ENCODE data around the gene CHST12.
"Not testable (repeated sequence)": the region's sequence is repeated elsewhere in the genome, so short reads cannot be mapped to it uniquely, and the experiment has no call there.

The CHST12 gene

DNA sequence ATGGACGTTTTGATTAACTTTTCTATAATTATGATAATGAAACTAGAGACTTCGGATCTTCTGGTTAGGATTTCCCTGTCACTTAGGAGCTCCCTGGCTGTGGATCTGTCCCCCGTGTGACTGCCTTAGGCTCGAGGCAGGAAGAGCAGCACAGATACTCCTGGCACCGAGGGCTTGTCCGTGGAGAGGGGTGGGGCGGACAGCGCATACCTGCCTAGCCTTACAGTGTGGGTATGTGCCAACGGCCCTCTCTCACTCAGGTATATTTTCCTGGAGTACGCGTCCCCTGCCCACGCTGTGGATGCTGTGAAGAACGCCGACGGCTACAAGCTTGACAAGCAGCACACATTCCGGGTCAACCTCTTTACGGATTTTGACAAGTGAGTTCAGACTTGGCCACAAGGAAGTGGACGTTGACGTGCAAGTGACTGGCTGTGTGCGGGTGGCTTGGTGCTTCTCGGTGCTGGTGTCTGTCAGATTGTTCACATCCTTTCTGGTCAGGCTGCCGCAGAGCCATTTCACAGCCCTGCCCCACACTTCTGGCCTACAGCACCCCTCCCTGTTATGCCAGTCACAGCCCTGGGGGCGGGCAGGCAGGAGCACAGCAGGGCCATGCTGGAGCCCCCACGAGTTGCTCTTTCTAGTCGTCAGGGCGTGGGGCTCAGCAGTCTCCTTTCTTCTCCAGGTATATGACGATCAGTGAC lies 40.9 kb upstream of the CHST12 start:
- no peak for DNase-seq (ENCODE audit: insufficient read length)
- TF ChIP-seq TAF1 (IDR thresholded peaks at IDR 0.05; ENCODE audit: borderline replicate concordance, low read depth, low read length) (no peak), POLR2A (IDR thresholded peaks at IDR 0.05; ENCODE audit: low read depth, low read length) (no peak), POLR2AphosphoS5 (IDR thresholded peaks at IDR 0.05; ENCODE audit: low read depth, low read length) (no peak)
- FAIRE-seq = no peak

DNA sequence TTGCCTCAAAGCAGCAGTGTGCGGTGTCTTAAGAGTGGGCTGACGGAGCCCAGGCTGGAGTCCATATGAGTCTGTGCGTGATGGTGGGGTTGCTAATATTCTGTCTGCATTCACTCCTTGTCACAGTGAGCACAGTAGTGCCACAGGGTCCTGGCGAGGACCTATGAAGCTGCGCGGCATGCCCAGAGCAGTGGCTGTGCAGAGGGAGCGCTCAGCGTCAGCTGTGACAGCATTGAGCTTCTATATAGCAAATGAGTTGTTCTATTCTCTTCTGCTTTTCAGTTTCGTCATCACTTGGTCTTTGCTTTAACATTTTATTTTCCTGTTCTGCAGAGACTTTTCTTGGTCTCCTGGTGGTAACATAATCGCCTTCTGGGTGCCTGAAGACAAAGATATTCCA lies 34.3 kb upstream of the CHST12 start:
- DNase-seq (ENCODE audit: insufficient read length) (no peak), FAIRE-seq (no peak)
- TF ChIP-seq POLR2AphosphoS5 (IDR thresholded peaks at IDR 0.05; ENCODE audit: low read depth, low read length) (no peak), TAF1 (IDR thresholded peaks at IDR 0.05; ENCODE audit: borderline replicate concordance, low read depth, low read length) (no peak), POLR2A (IDR thresholded peaks at IDR 0.05; ENCODE audit: low read depth, low read length) (no peak)

DNA sequence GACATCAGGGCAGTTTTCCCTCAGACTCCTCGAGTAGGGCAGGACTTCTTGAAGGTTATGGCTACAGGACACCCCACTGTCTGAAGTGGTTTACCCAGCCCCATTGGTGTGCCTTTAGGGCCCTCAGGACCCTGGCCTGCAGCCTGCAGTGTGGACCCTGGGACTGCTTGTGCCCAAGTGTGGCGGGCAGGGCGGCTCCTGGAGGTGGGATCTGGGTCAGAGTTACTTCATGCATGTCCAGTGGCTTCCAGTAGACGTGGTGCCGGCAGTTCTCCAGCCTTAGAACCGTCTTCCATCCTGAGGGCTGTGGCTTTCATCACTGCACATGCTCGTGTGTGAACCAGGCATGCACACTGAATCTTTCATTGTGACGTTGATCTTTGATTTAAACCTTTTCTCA lies 32.1 kb upstream of the CHST12 start:
- no peak for FAIRE-seq
- DNase-seq (ENCODE audit: insufficient read length) = no peak
- TF ChIP-seq TAF1 (IDR thresholded peaks at IDR 0.05; ENCODE audit: borderline replicate concordance, low read depth, low read length) = no peak
- TF ChIP-seq POLR2AphosphoS5 (IDR thresholded peaks at IDR 0.05; ENCODE audit: low read depth, low read length) = no peak
- no peak for TF ChIP-seq POLR2A (IDR thresholded peaks at IDR 0.05; ENCODE audit: low read depth, low read length)

DNA sequence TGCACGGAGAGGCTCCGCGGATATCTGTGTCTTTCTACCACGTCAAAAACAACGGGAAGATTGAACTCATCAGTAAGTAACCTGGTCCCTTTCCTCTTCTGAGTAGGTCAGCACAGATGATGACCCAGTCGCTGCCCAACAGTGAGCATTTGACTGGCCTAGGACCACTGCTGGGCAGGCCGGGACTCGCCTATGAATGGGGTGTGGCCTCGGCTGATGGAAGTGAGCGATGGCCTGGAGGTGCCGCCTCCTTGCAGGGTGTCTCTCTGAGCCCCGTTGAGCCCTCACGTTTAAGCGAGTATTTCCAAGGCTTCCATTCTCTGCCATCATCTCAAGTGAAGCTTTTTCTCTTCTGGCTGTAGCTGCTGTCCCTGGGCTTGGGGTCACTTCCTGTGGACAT lies 30.7 kb upstream of the CHST12 start:
- no peak for TF ChIP-seq POLR2A (IDR thresholded peaks at IDR 0.05; ENCODE audit: low read depth, low read length)
- no peak for TF ChIP-seq TAF1 (IDR thresholded peaks at IDR 0.05; ENCODE audit: borderline replicate concordance, low read depth, low read length)
- TF ChIP-seq POLR2AphosphoS5 (IDR thresholded peaks at IDR 0.05; ENCODE audit: low read depth, low read length) = no peak
- DNase-seq (ENCODE audit: insufficient read length) (no peak), FAIRE-seq (no peak)

DNA sequence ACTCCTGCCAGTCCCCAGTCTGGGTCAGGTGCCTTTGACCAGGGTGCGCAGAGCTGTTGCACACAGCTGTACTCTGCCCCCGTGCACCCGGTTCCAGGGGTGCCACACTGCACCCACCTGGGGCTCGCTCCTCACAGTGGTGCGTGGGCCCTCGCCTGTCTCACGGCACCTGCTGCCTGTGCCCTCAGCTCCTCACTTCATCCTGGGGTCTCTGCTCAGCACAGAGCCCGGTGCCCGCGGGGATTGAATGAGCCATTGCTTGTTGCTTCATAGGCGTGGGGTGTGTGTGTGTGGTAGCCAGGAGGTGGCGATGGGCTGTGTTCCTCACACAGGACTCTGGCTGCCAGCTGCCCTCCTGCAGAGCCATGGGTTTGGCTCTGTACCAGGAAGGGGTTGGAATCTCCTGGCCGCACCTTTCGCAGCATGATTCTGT lies 30.3 kb upstream of the CHST12 start:
- DNase-seq (ENCODE audit: insufficient read length) = no peak
- FAIRE-seq = no peak
- TF ChIP-seq POLR2AphosphoS5 (IDR thresholded peaks at IDR 0.05; ENCODE audit: low read depth, low read length) (0 out of 2 replicates have a peak, but pooled peaks have one; percentile 20), POLR2A (IDR thresholded peaks at IDR 0.05; ENCODE audit: low read depth, low read length) (0 out of 2 replicates have a peak, but pooled peaks have one; percentile 22), TAF1 (IDR thresholded peaks at IDR 0.05; ENCODE audit: borderline replicate concordance, low read depth, low read length) (no peak)

DNA sequence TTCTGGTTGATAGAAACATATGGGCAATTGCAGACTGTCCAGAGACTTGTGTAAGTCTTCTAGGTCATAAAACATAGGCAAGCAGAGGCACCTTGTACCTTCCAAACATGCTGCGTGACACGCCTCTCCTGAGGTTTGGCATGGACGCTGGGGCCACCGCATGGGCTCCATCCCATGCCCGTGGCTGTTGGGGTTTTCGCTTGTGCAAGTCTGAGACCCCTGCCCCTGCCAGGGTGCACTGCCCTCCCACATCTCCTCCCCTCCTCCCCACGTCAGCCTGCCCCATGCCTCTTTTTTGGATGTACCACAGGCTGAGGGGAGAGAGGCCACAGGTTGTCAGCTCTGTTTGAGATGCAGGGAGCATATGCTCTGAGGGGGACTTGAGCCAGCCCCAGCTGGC lies 29.8 kb upstream of the CHST12 start:
- TF ChIP-seq POLR2AphosphoS5 (IDR thresholded peaks at IDR 0.05; ENCODE audit: low read depth, low read length) (peak; percentile 39; the same call in 1 of the 2 replicates), POLR2A (IDR thresholded peaks at IDR 0.05; ENCODE audit: low read depth, low read length) (no peak)
- DNase-seq (ENCODE audit: insufficient read length) = no peak
- FAIRE-seq = no peak

DNA sequence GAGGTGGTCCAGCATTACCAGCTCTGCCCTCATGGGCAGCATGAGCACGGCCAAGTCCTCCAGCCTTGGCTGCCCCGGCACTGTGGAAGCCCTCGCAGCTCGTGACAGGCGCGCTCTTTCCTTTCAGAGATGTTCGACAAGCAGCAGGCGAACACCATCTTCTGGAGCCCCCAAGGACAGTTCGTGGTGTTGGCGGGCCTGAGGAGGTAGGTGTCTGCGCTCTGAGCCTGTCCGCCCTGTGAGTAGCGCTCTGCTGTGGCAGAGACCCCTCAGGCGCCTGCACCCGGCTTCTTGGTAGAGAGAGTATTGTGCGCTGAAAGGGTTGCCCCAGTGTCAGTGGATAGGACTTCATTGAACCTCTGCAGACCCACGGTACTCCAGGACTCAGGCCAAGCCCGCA lies 29.0 kb upstream of the CHST12 start:
- TF ChIP-seq POLR2A (IDR thresholded peaks at IDR 0.05; ENCODE audit: low read depth, low read length) (no peak), POLR2AphosphoS5 (IDR thresholded peaks at IDR 0.05; ENCODE audit: low read depth, low read length) (no peak), TAF1 (IDR thresholded peaks at IDR 0.05; ENCODE audit: borderline replicate concordance, low read depth, low read length) (no peak)
- FAIRE-seq = no peak
- DNase-seq (ENCODE audit: insufficient read length) = no peak

DNA sequence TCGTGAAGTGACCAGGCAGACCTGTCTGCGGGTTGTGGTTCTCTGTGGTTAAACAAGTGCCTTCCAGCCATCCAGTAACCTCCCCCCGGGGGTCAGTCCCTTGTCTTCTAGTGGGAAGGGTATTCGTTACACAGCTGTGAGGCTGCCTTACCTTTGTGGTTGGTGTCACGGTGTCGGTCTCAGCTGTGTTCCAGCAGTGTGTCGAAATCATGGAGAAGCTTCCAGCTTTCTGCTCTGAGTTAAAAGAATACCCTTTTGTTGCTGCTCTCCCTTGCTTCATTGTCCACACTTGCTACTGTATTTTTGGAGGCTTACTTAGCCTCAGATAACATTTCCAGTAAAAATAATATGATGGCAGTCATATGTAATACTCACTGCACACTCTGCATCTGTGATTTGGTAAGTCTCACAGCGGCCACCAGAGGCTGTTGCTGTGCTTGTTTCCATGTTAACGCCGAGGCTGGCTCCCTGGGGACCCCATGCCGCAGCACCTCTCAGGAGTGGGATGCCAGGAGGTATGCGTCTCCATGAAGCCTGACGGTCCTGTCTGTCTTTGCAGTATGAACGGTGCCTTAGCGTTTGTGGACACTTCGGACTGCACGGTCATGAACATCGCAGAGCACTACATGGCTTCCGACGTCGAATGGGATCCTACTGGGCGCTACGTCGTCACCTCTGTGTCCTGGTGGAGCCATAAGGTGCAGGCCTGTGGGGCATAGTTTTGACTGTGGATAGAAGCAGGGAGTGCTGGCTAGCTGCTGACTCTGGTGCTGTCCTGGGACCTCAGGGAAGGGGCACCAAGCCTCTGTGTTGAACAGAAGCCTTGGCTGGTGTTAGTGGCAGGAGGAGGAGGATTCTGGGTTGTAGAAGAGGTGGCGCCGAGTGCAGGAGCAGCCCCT lies 28.3 kb upstream of the CHST12 start:
- no peak for DNase-seq (ENCODE audit: insufficient read length)
- TF ChIP-seq POLR2A (IDR thresholded peaks at IDR 0.05; ENCODE audit: low read depth, low read length) (no peak), POLR2AphosphoS5 (IDR thresholded peaks at IDR 0.05; ENCODE audit: low read depth, low read length) (no peak; the same call in none of the 2 replicates), TAF1 (IDR thresholded peaks at IDR 0.05; ENCODE audit: borderline replicate concordance, low read depth, low read length) (no peak)
- no peak for FAIRE-seq

DNA sequence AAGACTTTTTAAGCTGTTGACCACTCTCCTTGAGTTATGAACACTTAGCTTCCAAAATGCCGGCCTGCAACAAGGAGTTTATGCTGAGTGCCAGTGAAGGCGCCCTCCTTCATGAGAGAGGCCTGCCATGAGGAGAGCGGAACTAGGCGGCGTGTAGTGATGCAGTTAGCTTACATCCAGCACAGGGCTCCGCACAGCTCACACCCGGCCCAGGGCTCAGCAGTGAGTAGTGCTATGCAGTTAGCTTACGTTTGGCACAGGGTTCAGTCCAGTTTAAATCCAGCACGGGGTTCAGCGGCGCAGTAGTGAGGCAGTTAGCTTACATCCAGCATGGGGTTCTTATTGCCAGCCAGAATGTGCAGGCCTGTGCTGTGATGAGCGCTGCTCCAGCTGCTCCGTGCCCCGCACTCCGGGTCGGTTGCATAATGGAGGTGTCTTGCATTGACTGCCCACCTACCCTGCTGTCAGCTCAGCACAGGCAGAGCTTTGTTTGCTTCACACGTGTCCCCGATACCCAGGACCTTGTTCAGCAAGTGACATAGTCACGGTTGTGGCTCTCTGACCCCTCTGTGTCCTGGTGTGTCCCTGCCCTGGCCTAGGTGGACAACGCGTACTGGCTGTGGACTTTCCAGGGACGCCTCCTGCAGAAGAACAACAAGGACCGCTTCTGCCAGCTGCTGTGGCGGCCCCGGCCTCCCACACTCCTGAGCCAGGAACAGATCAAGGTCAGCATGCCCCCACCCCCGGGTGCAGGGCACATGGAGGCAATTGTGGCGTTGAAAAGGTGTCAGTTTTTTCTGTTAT lies 26.9 kb upstream of the CHST12 start:
- DNase-seq (ENCODE audit: insufficient read length) (no peak), FAIRE-seq (no peak)
- peak; percentile 38; the same call in 1 of the 2 replicates for TF ChIP-seq POLR2AphosphoS5 (IDR thresholded peaks at IDR 0.05; ENCODE audit: low read depth, low read length)
- TF ChIP-seq TAF1 (IDR thresholded peaks at IDR 0.05; ENCODE audit: borderline replicate concordance, low read depth, low read length) = no peak
- TF ChIP-seq POLR2A (IDR thresholded peaks at IDR 0.05; ENCODE audit: low read depth, low read length) = peak; percentile 40; the same call in 1 of the 2 replicates

DNA sequence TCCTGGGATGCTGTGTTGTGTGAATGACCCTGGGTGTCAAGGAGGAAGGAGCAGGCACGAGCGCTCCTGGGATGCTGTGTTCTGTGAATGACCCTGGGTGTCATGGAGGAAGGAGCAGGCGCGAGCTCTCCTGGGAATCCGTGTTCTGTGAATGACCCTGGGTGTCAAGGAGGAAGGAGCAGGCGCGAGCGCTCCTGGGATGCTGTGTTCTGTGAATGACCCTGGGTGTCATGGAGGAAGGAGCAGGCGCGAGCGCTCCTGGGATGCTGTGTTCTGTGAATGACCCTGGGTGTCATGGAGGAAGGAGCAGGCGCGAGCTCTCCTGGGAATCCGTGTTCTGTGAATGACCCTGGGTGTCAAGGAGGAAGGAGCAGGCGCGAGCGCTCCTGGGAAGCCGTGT lies 25.9 kb upstream of the CHST12 start:
- DNase-seq (ENCODE audit: insufficient read length); FAIRE-seq: not testable (repeated sequence)

DNA sequence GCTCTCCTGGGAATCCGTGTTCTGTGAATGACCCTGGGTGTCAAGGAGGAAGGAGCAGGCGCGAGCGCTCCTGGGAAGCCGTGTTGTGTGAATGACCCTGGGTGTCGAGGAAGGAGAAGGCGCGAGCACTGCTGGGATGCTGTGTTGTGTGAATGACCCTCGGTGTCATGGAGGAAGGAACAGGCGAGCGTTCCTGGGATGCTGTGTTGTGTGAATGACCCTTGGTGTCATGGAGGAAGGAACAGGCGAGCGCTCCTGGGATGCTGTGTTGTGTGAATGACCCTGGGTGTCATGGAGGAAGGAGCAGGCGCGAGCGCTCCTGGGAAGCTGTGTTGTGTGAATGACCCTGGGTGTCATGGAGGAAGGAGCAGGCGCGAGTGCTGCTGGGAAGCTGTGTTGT lies 25.3 kb upstream of the CHST12 start:
- not testable (repeated sequence) for DNase-seq (ENCODE audit: insufficient read length); FAIRE-seq

Data from GM12892 (cell line).